Activated naive CD4-positive, alpha-beta T cell treated with anti-CD3 and anti-CD28 coated beads, Interleukin-2, amount 10 ng/mL, durations not matched to agents 5 hours and 36 hours (primary cell): ENCODE data around the gene INHBB. TPM values are rescaled to one million over a fixed set of nuclear protein-coding genes. Genes with fewer than 3 reads are reported as not detected.

ENCODE experiments used
- total RNA-seq, 2 experiments: library from RNA; stranded (reverse); gene quantifications; one replicate each; pipeline ENCODE4 v1.2.3, GENCODE V29; 2021

The INHBB gene
- total RNA-seq = not detected

DNA sequence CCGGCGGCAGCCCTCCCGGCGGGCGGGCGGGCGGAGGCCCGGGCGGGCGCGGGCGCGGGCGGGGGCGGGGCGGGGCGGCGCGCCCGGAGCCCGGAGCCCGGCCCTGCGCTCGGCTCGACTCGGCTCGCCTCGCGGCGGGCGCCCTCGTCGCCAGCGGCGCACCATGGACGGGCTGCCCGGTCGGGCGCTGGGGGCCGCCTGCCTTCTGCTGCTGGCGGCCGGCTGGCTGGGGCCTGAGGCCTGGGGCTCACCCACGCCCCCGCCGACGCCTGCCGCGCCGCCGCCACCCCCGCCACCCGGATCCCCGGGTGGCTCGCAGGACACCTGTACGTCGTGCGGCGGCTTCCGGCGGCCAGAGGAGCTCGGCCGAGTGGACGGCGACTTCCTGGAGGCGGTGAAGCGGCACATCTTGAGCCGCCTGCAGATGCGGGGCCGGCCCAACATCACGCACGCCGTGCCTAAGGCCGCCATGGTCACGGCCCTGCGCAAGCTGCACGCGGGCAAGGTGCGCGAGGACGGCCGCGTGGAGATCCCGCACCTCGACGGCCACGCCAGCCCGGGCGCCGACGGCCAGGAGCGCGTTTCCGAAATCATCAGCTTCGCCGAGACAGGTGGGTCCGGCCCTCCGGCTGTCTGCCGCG lies at the start of gene INHBB:
INHBB (plus strand) TSS at position 111 of the 641 bp plus-strand sequence; CDS start at position 164, 53 bp downstream.

Other genes starting within 250 kb of the INHBB start
- gene TMEM185B, start 122.7 kb upstream of the INHBB start, total RNA-seq = 10 to 100 TPM; 22.8 to 25.1 TPM
- gene RALB, start 93.3 kb upstream of the INHBB start, total RNA-seq = 10 to 100 TPM; 60.4 to 62.9 TPM